ENCODE data around the gene CRNN.

- TF ChIP-seq CTCF (conservative IDR thresholded peaks at IDR 0.05; ENCODE audit: low read depth, low read length) (no peak), EZH2 (IDR thresholded peaks at IDR 0.05; ENCODE audit: low read length, unreplicated experiment) (no peak)
These were observed 19.9 kb downstream of the CRNN start for GRCh38 chr1:152394151-152394550.
